Stimulated activated CD8-positive, alpha-beta memory T cell treated with anti-CD3 and anti-CD28 coated beads, Interleukin-7, amount 100 ng/mL, for 4 hours (primary cell): ENCODE data around the gene CYGB.
"Not testable (repeated sequence)": the region's sequence is repeated elsewhere in the genome, so short reads cannot be mapped to it uniquely, and the experiment has no call there.

Experiments
- DNase-seq, 2 donors: peaks; one replicate each; pipeline ENCODE4 v3.0.0-alpha.2; 2020; ENCODE audit warnings: low read depth in 2 of 2

CYGB gene

DNA sequence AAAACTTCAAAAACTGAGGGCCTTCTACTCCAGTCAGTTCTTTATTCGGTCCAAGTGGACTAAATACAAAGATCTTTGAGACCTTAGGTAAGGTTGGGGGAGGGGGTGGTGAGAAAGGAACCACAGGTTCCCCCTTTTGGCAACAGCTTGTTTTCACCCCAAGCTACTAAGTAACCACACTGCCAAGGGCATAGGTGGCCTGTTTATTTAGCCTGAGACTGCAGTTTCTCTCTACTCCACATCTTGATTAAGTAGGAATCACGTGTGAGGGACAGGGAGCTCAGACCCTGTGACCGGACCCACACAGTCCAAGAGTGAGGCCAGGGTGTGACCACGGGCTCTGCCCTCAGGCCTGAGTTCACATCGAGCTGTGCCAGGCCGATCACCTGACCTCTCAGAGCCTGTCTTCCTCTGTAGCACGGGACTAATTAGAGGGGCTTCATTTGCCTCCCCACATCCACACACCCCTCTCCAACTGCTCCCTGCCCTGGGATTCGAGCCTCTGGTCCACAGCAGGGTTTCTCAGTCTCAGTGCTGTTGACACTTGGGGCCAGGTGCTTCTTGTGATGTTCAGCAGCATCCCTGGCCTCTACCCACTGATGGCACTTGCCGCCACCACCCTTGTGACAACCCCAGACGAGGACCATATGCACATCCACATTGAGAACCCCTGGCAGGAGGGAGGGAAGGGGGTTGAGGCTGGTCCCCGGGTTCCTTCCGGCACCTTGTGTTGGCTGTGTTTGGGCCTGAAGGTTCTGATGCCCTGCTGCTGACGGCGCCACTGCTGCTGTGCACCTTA, 30.3 kb upstream of the CYGB start:
- DNase-seq, result no peak

DNA sequence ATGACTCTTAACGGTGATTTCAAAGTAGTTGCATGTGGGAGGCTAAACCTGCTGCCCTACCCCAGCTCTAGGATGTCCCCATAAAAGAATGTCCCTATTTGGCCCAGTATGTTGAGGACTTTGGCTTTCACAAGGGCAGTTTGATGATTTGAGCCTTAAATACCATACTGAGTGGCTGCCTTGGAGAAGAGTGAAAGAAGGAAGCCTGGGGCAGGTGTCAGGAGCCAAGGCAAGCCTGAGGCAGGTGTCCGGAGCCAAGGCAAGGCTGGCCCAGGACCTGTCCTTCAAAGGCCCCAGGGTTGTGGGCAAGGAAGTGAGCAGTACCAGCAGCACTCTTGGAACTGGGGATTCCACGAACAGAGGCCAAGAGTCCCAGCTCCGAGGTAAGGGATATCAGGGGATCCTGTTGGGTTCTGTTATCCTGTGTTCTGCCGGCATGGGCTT, 29.5 kb upstream of the CYGB start:
- no peak for DNase-seq

DNA sequence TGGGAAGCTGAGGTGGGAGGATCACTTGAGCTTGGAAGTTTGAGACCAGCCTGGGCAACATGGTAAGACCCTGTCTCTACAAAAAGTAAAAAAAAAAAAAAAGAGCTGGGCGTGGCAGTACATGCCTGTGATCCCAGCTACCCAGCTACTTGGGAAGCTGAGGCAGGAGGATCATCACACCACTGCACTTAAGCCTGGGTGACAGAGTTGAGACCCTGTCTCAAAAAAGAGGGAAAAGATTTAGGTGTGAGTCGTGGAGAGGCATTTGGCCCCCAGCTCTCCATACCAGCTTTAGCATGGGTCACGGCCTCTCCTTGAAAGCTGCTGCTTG, 29.1 kb upstream of the CYGB start:
- no peak for DNase-seq

DNA sequence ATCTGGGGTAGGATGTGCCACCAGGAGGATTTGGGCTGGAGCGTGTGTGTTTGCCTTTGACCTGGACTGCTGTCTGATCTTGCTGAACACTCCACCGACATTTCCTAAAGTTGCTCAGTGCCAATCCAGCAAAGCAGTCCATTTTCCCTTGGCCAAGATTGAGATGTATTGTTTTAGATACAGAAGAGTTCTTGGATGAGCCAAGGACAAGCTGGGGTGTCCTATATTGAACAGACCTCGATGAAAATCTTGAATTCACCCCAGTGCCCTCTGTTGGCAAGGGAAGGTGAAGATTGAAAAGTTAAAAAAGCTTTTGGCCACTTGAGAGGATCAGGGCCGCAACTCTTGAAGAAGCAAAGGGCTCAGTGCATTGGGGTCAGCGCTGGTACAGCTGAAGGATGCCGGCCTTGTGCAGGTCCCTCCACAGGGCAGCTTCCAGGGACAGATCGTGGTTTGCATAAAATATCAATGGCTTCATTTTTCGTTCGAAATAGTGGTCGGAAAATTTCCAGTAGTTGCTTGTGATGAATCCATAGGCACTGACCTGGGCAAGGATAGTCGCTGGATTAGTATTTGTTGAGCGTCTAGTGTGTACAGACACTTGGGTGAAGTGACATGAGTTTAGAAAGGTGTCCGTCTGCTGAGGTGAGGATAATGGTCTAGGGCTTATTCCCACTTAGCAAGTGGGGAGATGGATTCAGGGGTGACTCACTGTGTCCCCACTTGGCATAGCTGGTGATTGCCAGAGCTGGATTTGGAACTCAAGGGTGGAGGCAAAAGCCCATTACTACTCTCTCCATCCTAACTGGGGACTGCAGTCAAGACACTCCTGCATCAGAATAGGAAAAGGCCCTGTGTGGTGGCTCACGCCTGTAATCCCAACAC, 28.5 kb upstream of the CYGB start:
- DNase-seq, result no peak

DNA sequence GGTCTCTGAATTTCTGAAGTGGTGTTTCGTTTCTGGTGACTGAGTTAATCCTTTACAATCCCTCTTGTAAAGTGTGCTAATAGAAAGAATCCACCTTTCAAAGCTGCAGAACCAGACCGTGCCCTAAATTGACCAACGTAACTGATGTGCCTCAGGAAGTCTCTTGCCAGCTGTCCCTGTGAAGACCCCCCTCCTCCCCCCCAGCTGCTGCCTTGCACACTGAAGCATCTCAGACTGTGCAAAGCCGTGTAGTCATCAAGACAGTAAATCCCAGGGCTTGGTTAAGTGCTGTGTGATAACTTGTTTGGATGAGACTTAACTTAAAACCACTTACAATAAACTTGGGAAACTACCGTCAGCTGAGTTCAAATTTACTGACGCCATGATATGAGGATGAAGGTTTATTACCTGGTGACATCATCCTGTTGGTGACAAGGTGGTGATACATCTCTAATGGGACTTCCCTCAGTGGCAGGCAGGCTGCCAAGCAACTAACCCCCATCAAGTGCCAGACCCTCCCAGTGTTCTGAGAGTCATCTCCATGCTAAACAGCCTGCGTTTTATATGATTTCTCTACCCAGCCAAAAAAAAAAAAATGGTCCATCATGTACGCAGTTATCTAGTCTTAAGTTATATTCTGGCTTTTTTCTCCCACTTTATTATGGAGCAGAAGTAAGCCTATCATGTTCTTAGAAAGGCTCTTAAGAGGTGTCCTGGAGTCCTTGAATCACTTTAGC, 27.6 kb upstream of the CYGB start:
- peak; percentile 27 for DNase-seq

DNA sequence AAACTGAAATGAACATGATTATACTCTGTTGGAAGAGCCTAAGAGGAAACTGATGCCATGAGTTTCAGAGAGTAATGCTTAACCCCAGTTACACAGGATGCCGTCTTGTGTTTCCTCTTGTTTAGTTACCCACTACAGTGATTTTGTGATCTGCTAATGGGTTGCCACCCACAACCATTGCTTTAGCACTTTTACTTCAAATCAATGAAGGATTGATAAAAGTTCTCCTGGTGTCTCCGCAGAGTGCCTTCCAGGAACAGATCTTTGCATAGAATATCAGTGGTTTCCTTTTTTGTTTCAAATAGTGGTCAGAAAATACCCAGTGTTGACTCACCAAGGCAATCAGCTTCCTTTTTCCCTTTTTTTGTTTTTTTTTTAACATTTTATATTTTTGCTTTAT, 25.9 kb upstream of the CYGB start:
- DNase-seq, result not testable (repeated sequence)

DNA sequence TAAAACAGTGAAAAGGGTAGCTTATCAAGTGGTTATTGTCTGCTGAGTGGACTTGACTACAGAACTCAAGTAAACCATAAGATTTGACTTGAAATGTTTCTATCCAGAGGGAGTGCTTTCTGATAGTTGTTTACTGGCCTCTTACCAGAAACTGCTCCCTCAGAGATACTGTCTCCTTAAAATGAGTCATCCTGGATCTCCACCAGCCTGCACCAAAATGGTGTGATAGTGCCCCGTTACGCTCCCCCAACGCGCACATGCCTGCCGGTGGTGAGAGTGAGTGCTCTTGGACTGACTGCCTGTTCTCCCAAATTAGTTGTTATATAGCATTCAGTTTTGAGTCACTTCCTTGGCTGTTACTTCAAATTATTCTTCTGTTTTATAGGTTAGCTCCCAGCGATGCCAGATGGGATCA, 25.2 kb upstream of the CYGB start:
- DNase-seq, result no peak

DNA sequence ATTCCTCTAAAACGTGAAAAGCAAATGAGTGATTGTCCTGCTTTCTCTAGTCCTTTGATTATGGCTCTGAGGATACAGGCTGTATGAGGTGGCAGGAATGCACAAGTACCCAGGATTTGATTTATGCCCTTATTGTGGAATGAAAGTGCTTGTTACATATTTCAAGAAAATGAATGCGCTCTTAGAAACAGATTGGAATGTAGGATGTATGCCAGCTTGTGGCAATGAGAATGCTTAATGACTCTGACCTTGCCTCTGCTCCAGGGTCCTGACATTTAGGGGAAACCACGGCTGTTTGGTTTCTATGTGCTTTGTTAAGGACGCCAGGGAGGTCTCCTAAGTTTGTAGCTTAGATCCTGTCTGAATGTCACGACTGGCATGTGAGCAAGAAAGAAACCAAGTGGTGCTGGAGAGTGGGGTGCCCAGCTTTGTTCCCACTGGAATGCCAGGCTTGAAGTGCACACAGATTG, 24.3 kb upstream of the CYGB start:
- DNase-seq, result no peak

DNA sequence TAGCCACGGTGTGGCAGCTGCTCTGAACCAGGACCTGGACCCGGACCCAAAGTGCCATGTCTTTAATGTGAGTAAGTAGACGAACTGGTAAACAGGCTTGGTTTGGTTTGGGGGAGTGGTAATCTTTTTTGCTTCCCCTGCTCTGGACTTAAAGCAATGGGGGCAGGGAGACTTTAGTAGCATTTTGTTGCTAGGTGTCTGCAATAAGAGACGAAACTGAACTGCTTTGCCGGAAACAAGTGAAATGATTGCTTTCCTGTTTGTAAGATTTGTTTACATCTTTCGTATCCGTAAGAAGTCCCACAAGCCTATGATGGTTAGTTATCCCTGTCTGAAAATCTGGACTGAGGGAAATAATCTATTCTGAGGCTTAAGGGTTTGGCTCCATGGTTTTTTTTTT, 23.8 kb upstream of the CYGB start:
- DNase-seq, result no peak

DNA sequence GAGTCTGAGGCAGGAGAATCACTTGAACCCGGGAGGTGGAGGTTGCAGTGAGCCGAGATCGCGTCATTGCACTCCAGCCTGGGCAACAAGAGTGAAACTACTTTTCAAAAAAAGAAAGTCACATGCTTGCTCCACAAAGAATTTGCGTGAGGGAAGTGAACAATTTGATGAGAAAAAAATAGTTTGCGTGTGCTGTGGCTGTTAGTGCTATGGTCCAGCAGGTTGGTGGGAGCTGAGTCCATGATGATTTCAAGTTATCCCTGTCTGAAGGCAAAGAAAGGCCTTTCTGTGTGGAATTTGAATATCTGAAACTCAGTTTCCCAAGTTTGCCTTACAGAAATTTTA, 23.3 kb upstream of the CYGB start:
- no peak for DNase-seq

DNA sequence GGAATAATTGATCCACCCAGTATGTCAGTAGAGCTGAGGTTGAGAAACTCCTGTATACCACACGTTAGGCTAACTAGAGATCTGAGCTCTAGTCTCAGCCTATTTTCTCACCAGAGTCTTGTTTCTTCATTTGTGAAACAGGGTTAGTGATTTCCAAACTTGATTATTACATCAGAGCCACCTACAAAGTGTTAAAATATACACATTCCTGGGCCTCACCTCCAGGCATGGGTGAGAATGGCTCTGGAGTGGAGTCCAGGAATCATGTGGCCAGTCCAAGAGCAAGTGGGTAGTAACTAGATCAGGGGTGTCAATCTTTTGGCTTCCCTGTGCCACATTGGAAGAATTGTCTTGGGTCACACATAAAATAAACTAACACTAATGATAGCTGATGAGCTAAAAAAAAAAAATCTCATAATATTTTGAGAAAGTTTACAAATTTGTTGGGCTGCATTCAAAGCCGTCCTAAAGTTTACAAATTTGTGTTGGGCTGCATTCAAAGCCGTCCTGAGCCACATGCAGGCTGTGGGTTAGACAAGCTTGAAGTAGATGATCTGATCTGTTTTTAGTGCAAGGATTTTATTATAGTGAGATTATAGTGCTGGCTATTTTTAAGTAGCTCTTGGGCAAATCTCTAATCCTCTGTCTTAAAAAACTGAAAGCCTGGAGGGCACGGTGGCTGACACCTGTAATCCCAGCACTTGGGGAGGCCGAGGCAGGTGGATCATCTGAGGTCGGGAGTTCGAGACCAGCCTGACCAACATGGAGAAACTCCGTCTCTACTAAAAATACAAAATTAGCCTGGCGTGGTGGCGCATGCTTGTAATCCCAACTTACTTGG, 22.7 kb upstream of the CYGB start:
- DNase-seq, result no peak

DNA sequence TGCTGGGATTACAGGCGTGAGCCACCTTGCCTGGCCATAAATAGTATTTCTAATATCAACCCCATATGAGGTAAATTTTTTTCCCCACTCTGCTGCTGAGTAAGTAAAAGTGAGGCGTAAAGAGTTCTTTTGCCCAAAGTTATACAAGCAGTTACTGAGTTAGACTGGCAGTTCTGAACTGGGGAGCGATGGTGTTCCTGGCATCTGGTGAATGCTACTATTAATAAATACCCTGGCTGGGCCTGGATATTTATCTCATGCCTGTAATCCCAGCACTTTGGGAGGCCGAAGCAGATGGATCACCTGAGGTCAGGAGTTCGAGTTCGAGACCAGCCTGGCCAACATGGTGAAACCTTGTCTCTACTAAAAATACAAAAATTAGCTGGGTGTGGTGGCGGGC, 22.0 kb upstream of the CYGB start:
- not testable (repeated sequence) for DNase-seq

DNA sequence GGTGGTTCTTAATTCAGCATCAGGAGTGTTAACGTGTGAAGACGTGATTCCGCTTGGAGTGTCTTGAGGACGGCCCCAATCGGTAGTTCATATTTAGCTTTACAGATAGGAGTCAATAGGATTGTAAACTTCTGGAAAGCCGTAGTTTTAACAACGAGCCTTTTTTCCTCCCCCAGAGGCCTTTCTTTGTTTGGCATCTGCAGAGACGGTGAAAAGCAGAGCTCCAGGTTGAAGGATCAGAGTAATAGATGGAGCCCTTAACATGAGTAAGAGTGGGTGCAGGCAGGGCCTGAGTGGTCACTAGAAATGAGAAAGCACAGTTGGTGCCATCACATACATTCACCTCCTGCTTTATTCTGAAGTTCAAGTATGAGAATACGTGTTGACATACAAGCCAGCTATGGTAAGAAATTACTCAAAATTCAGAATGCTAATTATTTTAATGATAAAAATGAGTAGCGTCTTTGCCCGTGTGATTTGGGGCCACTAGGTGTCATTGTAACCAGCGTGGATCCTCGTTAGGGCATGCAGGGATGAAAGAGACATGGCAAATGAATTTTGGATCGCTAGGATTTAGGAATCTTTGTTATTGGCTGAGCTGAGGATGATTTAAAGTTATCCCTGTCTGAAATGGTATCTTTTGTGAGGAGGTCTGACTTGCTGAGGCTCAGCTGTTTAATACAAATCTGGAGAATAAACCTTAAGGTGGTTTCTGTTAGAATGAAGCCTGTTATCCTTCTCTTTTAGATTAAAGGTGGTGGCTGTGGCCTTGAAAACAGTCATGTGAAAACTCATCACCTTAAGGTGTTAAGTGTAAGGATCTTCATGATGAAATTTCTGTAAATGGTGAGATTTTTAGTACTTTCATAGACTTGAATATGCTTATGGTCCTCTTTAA, 20.9 kb upstream of the CYGB start:
- no peak for DNase-seq

DNA sequence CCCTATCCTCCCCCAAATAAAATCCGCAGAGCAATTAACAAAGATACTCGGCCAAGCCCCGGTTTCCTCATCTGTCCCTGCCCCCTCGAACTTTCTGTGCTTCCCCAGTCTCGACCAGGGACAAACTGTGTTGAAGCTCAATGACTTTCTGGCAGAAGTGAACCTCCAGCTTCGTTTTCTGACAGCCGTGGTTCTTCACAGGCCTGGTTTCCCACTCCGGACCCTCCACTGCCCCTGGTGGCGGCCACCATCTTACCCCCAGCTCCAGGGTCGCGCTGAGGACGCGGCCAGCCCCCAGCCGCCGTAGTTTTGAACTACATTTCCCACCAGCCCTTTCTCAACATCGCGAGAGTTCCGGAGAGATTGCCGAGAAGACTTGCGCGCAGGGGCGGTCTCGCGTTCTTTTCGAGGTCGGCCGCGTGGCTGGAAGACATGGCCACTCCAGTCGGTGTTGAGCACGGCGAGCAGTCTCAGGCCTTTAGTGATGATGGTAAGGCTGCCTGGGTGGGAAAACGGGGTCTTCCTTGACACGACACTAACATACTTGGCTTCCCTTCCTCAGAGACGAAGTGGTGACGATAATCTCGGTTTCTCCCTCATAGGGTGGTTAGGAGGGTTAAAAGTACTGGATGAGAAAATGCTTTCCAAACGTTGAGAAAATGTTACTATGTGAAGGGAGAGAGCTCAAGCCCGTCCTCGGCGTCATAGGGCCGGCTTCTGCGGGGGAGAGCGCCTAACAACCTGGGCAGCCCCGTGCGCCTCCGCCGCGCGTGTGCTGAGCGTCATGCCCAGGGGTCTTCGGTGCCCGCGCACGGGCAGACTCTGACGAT, 20.1 kb upstream of the CYGB start:
- DNase-seq, result peak; percentile 89

DNA sequence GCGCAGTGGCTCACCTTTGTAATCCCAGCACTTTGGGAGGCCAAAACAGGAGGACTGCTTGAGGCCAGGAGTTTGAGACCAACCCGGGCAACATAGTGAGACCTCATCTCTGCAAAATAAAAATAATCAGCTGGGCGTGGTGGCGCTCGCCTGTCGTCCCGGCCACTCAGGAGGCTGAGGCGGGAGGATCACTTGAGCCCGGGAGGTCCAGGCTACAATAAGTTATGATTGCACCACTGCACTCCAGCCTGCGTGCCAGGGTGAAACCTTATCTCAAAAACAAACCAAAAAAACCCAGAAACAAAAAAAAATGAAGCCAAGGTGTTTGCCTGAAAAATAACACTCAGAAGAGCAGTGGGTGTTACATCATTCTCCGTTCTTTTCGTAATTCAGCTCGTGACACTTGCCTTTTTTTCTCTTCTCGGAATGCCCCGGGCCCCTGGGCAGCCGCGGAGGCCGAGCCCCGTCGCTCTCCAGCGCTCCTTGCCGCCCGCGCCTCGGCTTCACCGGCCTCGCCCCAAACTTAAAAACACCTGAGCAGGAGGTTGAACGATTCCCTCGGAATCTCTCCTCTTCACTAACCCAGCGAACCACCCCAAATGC, 19.4 kb upstream of the CYGB start:
- DNase-seq, result peak in 1 of 2 donors; percentile 25

DNA sequence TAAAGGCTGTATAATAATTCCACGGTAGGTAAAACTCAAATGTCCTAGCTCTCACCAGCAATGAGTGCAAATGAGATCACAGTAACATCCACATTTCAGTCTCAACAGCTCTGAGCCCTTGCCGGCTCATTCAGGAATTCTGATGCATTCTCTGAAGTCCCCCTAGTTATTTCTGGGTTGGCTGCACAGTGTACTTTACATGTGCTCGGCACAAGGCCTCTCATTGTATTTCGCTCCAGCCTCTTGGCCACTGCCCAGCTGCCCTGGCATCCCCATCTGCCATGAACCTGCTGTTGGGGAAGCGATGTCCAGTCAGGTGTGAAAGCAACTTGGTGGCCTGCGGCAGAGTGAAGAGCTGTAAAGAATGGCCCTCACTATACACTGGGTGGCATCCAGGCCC, 16.6 kb upstream of the CYGB start:
- no peak for DNase-seq

DNA sequence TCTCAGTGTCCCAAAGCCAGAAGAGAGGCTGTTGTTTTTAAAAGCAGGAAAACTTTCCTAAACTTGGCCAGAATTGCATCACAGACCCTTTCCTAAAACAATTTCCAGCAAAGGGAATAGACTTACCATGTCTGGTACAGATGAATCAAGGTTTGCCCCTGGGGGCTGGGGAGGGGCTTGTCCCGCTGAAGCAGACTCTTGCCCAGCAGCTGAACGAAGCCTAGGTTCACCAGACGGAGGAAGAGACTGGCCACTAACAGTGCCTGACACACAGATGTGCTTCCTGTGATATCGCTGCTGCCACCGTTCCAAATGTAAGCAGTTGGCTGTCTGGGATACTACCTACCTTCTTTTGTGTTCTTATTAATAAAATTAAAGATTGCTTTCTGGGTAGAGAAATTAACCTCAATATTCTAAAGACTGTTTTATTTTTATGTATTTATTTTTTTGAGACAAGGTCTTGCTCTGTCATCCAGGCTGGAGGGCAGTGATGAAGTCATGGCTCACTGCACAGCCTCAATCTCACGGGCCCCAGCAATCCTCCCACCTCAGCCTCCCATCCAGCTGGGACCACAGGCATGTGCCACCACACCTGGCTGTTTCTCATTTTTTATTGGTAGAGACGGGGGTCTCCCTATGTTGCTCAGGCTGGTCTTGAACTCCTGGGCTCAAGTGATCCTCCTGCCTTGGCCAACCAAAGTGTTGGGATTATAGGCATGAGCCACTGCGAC, 15.8 kb upstream of the CYGB start:
- no peak for DNase-seq

DNA sequence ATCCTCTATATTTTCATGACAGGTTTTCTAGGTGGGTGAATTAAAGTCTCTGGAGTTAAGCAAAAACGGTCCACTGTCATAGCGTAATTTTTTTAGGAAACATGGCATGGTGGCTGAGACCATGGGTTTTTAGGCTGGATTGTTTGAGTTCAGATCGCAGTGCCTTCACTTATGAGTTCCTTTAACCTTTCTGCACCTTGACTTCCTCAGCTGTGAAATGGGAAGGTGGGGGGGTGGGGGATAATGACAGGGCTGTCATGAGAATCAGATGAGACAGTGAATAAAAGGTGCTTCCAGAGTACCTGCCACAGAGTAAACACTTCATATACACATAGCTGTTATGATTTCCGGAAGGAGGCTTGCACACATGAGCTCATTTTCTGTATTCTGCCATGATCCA, 14.2 kb upstream of the CYGB start:
- DNase-seq, result no peak
